ENCODE measurements around the gene VARS1.

VARS1 gene

GRCh38 chr6:31752739-31753319 lies 42.7 kb downstream of the VARS1 start:
- peaks cover 4% of the 10 kb centered on the region for H3K4me1 ChIP-seq (ENCODE audit: control insufficient read depth, insufficient read depth, low read length, poor library complexity, severe bottlenecking)
- H3K36me3 ChIP-seq (ENCODE audit: control insufficient read depth, insufficient read depth, low read length): peaks cover under 1% of the 10 kb centered on the region
- no peaks in the 10 kb centered on the region for H3K9me3 ChIP-seq (ENCODE audit: control insufficient read depth, low read length)
- WGBS, 2 experiments (ENCODE audit: insufficient coverage in 2 of 2): 87 to 93% methylated on average over 4 to 8 of the region's 8 CpGs
- no peak overlapping the region for H3K27ac ChIP-seq (ENCODE audit: low read depth, low read length, severe bottlenecking)
- H3K4me3 ChIP-seq (ENCODE audit: extremely low read depth, insufficient read depth, low read length, poor library complexity, severe bottlenecking): no peak overlapping the region

GRCh38 chr6:31750411-31751022 lies 45.0 kb downstream of the VARS1 start:
- WGBS, 2 experiments (ENCODE audit: insufficient coverage in 2 of 2): 94 to 96% methylated on average over 5 to 6 of the region's 7 CpGs
- Histone ChIP-seq H3K27ac (ENCODE audit: low read depth, low read length, severe bottlenecking) (no peak overlapping the region), H3K9me3 (ENCODE audit: control insufficient read depth, low read length) (no peaks in the 10 kb centered on the region), H3K4me3 (ENCODE audit: extremely low read depth, insufficient read depth, low read length, poor library complexity, severe bottlenecking) (no peak overlapping the region), H3K36me3 (ENCODE audit: control insufficient read depth, insufficient read depth, low read length) (peaks cover 9% of the 10 kb centered on the region), H3K4me1 (ENCODE audit: control insufficient read depth, insufficient read depth, low read length, poor library complexity, severe bottlenecking) (peaks cover 12% of the 10 kb centered on the region)

GRCh38 chr6:31749301-31750036 lies 46.1 kb downstream of the VARS1 start:
- Histone ChIP-seq H3K36me3 (ENCODE audit: control insufficient read depth, insufficient read depth, low read length) (peaks cover 12% of the 10 kb centered on the region), H3K9me3 (ENCODE audit: control insufficient read depth, low read length) (no peaks in the 10 kb centered on the region), H3K4me3 (ENCODE audit: extremely low read depth, insufficient read depth, low read length, poor library complexity, severe bottlenecking) (no peak overlapping the region), H3K27ac (ENCODE audit: low read depth, low read length, severe bottlenecking) (no peak overlapping the region), H3K4me1 (ENCODE audit: control insufficient read depth, insufficient read depth, low read length, poor library complexity, severe bottlenecking) (peaks cover 12% of the 10 kb centered on the region)
- 95 to 97% methylated on average over 4 to 5 of the region's 8 CpGs for WGBS, 2 experiments (ENCODE audit: insufficient coverage in 2 of 2)
